SK-N-SH (cell line): ENCODE data around the gene PANK3. TPM values are rescaled to one million over a fixed set of nuclear protein-coding genes. Genes with fewer than 3 reads are reported as not detected.

Experiments
- CTCF ChIA-PET: fragments of 300-600, 350-600 bp; formaldehyde crosslinking; extraction: SDS; loops from one replicate; lab custom pipeline; 2021; lab: Yijun Ruan, JAX
- POLR2A ChIA-PET: fragments of 350-600 bp; sonication (Branson Sonifier 250); formaldehyde crosslinking; extraction: SDS; loops from one replicate; lab custom pipeline; 2020; ENCODE audit warnings: antibody characterized with exemption, inconsistent platforms; lab: Yijun Ruan, JAX
- DNase-seq: peaks from one replicate; pipeline ENCODE4 v3.0.0; 2012
- H2AFZ ChIP-seq: fragments of 200-600 bp; sonication (generic); 2 replicates; pipeline ENCODE4 v1.8.1; 2016; ENCODE audit warnings: antibody characterized with exemption, mild to moderate bottlenecking, low read depth
- H3F3A ChIP-seq: fragments of 200-600 bp; sonication (generic); replicated peaks from 2 replicates; pipeline ENCODE3; 2016; ENCODE audit warnings: antibody characterized with exemption, mild to moderate bottlenecking; ENCODE audit not compliant: insufficient read depth
- H3K27ac ChIP-seq, 2 experiments: fragments of 200-500 bp in 1 of 2; fragments of 200-600 bp in 1 of 2; sonication (Bioruptor generic) in 1 of 2; sonication (generic), shearing (Covaris generic) in 1 of 2; 2 replicates each; pipeline versions ENCODE4 v1.5.1 to v1.6.1; 2014 to 2016; ENCODE audit warnings: low read depth in 2 of 2, inconsistent platforms in 1 of 2, low read length in 1 of 2, mild to moderate bottlenecking in 1 of 2, mixed read lengths in 1 of 2
- H3K27me3 ChIP-seq: fragments of 200-600 bp; sonication (generic), shearing (Covaris generic); 2 replicates; pipeline ENCODE4 v1.6.1; 2016; ENCODE audit warnings: mixed run types; ENCODE audit not compliant: insufficient read depth
- H3K36me3 ChIP-seq, 2 experiments: fragments of 200-500 bp in 1 of 2; fragments of 200-600 bp in 1 of 2; sonication (Bioruptor generic) in 1 of 2; sonication (generic) in 1 of 2; replicated peaks in 1 of 2; 2 replicates each; pipeline versions ENCODE3 to v1.5.1; 2014 to 2016; ENCODE audit warnings: low read length in 1 of 2, mild to moderate bottlenecking in 1 of 2; ENCODE audit not compliant: insufficient read depth in 2 of 2, control insufficient read depth in 1 of 2
- H3K4me1 ChIP-seq, 2 experiments: fragments of 200-500 bp in 1 of 2; fragments of 200-600 bp in 1 of 2; sonication (Bioruptor generic) in 1 of 2; sonication (generic), shearing (Covaris generic) in 1 of 2; 2 replicates each; pipeline versions ENCODE4 v1.5.1 to v1.6.1; 2014 to 2016; ENCODE audit warnings: low read depth in 1 of 2, low read length in 1 of 2, mixed run types in 1 of 2; ENCODE audit not compliant: insufficient read depth in 2 of 2, control insufficient read depth in 1 of 2
- H3K4me2 ChIP-seq: fragments of 200-600 bp; sonication (generic), shearing (Covaris generic); 2 replicates; pipeline ENCODE4 v1.6.1; 2017; ENCODE audit warnings: mixed run types
- H3K4me3 ChIP-seq, 2 experiments: fragments of 200-500 bp in 1 of 2; fragments of 200-600 bp in 1 of 2; sonication (Bioruptor generic) in 1 of 2; sonication (generic), shearing (Covaris generic) in 1 of 2; 2 replicates each; pipeline versions ENCODE4 v1.5.1 to v1.8.1; 2014 to 2016; ENCODE audit warnings: low read depth in 2 of 2, inconsistent platforms in 1 of 2, low read length in 1 of 2, mild to moderate bottlenecking in 1 of 2, mixed read lengths in 1 of 2, moderate library complexity in 1 of 2
- H3K79me2 ChIP-seq: fragments of 200-600 bp; sonication (generic); 2 replicates; pipeline ENCODE4 v1.8.1; 2017; ENCODE audit warnings: mild to moderate bottlenecking; ENCODE audit not compliant: insufficient read depth
- H3K9ac ChIP-seq: fragments of 200-600 bp; sonication (generic); 2 replicates; pipeline ENCODE4 v1.6.1; 2017; ENCODE audit warnings: mixed run types
- H3K9me2 ChIP-seq: fragments of 200-600 bp; sonication (generic); 2 replicates; pipeline ENCODE4 v1.6.1; 2017; ENCODE audit warnings: mixed run types
- H3K9me3 ChIP-seq: fragments of 200-600 bp; sonication (generic); 2 replicates; pipeline ENCODE4 v1.6.1; 2017; ENCODE audit warnings: mixed run types, mild to moderate bottlenecking, moderate library complexity
- H4K20me1 ChIP-seq: fragments of 200-600 bp; sonication (generic); 2 replicates; pipeline ENCODE4 v1.6.1; 2017; ENCODE audit warnings: mild to moderate bottlenecking, mixed run types; ENCODE audit not compliant: insufficient read depth
- CHD2 ChIP-seq: fragments of 150-350 bp; IDR thresholded peaks from 2 replicates; pipeline ENCODE4 v1.6.1; 2018; ENCODE audit warnings: low read length; ENCODE audit not compliant: partially characterized antibody
- ELF1 ChIP-seq: IDR thresholded peaks from 2 replicates; pipeline ENCODE4 v1.4.0; 2012
- EZH2phosphoT487 ChIP-seq: fragments of 200-600 bp; sonication (generic); IDR thresholded peaks from 2 replicates; pipeline ENCODE4 v1.6.1; 2017; ENCODE audit warnings: low read depth, mixed run types, mild to moderate bottlenecking, antibody characterized with exemption, moderate library complexity, borderline replicate concordance
- FOSL2 ChIP-seq: IDR thresholded peaks from 2 replicates; pipeline ENCODE4 v1.4.0; 2012; ENCODE audit warnings: low read depth, mild to moderate bottlenecking, moderate library complexity, borderline replicate concordance
- FOXJ3 ChIP-seq: sonication (generic); formaldehyde crosslinking; IDR thresholded peaks from 2 replicates; pipeline ENCODE4 v1.5.1; 2020; ENCODE audit warnings: mild to moderate bottlenecking, missing genetic modification reagents
- FOXM1 ChIP-seq: IDR thresholded peaks from 2 replicates; pipeline ENCODE4 v1.4.0; 2012; ENCODE audit warnings: low read depth, mild to moderate bottlenecking
- GABPA ChIP-seq: IDR thresholded peaks from 2 replicates; pipeline ENCODE4 v1.4.0; 2012; ENCODE audit warnings: low read depth, mild to moderate bottlenecking
- GATA2 ChIP-seq: sonication (generic); formaldehyde crosslinking; IDR thresholded peaks from 2 replicates; pipeline ENCODE4 v1.5.0; 2020; ENCODE audit warnings: mild to moderate bottlenecking, missing genetic modification reagents
- NRF1 ChIP-seq: IDR thresholded peaks from 2 replicates; pipeline ENCODE4 v1.6.1; 2012; ENCODE audit warnings: low read depth, mild to moderate bottlenecking, low read length
- RAD21 ChIP-seq: IDR thresholded peaks from 2 replicates; pipeline ENCODE4 v1.6.1; 2012; ENCODE audit warnings: mild to moderate bottlenecking, low read length
- SIN3A ChIP-seq: IDR thresholded peaks from 2 replicates; pipeline ENCODE4 v1.6.1; 2012; ENCODE audit warnings: low read depth, mild to moderate bottlenecking, low read length, moderate library complexity, borderline replicate concordance
- SMC3 ChIP-seq: IDR thresholded peaks from 2 replicates; pipeline ENCODE4 v1.6.1; 2012; ENCODE audit warnings: low read depth, low read length, improper control_type of control experiment
- TCF12 ChIP-seq: IDR thresholded peaks from 2 replicates; pipeline ENCODE4 v1.4.0; 2012
- polyA plus RNA-seq, 3 experiments: library from polyadenylated mRNA; depleted of rRNA; stranded (reverse); fragments of >200 nt; gene quantifications; 2 replicates each; pipeline ENCODE4 v1.2.3, GENCODE V29; 2012
- TF ChIP-seq, protein P1 (sequence below): IDR thresholded peaks from 2 replicates; pipeline ENCODE4 v1.4.0; 2012; ENCODE audit warnings: low read depth, borderline replicate concordance
- TF ChIP-seq, protein P2 (sequence below): fragments of 150-350 bp; IDR thresholded peaks from 2 replicates; pipeline ENCODE4 v1.6.1; 2016; ENCODE audit warnings: mild to moderate bottlenecking, low read depth, low read length

Gene PANK3
- polyA plus RNA-seq, 1 of the 3 experiments (the other 2 are of a cell fraction) = 6.1 TPM

DNA sequence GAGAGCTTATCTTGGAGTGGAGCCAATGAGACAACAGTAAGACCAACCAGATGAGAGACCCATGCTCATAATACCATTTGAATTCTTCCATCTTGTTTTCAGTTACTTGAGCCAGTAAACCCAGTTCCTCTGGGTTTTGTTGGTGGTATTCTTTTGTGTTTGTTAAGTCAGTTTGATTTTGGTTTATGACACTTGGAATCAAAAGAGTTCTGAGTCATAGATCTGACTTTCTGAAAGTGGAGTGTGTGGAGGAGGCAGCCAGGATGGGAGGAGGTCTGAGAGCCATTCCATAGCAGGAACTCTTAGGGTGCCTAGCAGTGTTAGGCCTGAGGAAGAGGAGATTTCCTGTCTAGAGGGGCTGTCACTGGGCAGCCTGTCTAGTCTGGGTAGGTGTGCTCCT is 24.6 kb upstream of the PANK3 start:
- ChIA-PET POLR2A (interaction anchor here (1.9 kb wide), 1 partner anchor 24 kb away, joined by 5 read pairs; the partner anchor contains the start of gene PANK3), CTCF (no interaction called here)
- Histone ChIP-seq H3K9me3 (no peaks in the 10 kb centered on the region), H3K4me1 (peaks cover 0 to 23% of the 10 kb centered on the region in 2 experiments; a peak in 2 of 4 replicates), H2AFZ (no peak overlapping the region), H3K27ac (no peak overlapping the region), H3F3A (no peaks in the 10 kb centered on the region), H3K9me2 (no peaks in the 10 kb centered on the region), H3K4me2 (no peak overlapping the region), H3K27me3 (no peaks in the 10 kb centered on the region), H3K79me2 (no peaks in the 10 kb centered on the region), H3K4me3 (no peak overlapping the region), H4K20me1 (no peaks in the 10 kb centered on the region), H3K36me3 (no peaks in the 10 kb centered on the region), H3K9ac (no peak overlapping the region)
- no peak for DNase-seq
- no peak for TF ChIP-seq GATA2 (CRISPR knock-in tag)
- no peak for TF ChIP-seq EZH2phosphoT487
- no peak for TF ChIP-seq FOXM1
- no peak for TF ChIP-seq SMC3
- TF ChIP-seq, protein P1, sequence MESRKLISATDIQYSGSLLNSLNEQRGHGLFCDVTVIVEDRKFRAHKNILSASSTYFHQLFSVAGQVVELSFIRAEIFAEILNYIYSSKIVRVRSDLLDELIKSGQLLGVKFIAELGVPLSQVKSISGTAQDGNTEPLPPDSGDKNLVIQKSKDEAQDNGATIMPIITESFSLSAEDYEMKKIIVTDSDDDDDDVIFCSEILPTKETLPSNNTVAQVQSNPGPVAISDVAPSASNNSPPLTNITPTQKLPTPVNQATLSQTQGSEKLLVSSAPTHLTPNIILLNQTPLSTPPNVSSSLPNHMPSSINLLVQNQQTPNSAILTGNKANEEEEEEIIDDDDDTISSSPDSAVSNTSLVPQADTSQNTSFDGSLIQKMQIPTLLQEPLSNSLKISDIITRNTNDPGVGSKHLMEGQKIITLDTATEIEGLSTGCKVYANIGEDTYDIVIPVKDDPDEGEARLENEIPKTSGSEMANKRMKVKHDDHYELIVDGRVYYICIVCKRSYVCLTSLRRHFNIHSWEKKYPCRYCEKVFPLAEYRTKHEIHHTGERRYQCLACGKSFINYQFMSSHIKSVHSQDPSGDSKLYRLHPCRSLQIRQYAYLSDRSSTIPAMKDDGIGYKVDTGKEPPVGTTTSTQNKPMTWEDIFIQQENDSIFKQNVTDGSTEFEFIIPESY = no peak
- no peak for TF ChIP-seq FOXJ3 (CRISPR knock-in tag)
- TF ChIP-seq RAD21 = no peak
- TF ChIP-seq SIN3A = no peak
- no peak for TF ChIP-seq NRF1
- no peak for TF ChIP-seq ELF1
- TF ChIP-seq, protein P2, sequence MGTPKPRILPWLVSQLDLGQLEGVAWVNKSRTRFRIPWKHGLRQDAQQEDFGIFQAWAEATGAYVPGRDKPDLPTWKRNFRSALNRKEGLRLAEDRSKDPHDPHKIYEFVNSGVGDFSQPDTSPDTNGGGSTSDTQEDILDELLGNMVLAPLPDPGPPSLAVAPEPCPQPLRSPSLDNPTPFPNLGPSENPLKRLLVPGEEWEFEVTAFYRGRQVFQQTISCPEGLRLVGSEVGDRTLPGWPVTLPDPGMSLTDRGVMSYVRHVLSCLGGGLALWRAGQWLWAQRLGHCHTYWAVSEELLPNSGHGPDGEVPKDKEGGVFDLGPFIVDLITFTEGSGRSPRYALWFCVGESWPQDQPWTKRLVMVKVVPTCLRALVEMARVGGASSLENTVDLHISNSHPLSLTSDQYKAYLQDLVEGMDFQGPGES = no peak
- TF ChIP-seq GABPA = no peak
- no peak for TF ChIP-seq TCF12
- TF ChIP-seq FOSL2 = no peak

DNA sequence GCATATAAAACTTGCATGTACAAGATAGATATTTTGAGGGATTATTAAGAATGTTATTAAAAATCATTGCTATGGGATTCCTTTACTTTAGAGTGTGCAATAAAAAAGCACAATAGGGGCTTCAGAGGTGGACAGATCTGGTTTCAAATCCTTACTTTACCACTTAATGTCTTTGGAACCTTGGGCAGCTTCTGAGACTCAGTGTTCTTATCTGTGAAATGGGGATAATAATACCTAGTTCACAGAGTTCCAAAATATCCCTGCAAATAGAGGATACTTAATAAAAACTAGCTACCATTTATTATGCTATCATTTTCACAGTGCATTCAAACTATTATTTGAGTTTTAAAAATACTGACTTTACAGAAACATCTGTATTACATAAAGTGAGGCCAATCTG is 23.3 kb upstream of the PANK3 start:
- no peaks in the 10 kb centered on the region for H3K9me2 ChIP-seq
- DNase-seq = no peak
- no peaks in the 10 kb centered on the region for H3K27me3 ChIP-seq
- H3K4me1 ChIP-seq = peaks cover 0 to 23% of the 10 kb centered on the region in 2 experiments; a peak in 2 of 4 replicates
- H3K79me2 ChIP-seq = no peaks in the 10 kb centered on the region
- CTCF ChIA-PET = interaction anchor here (2.1 kb wide), 1 partner anchor 17 kb away, joined by 5 read pairs; no protein-coding TSS in a partner anchor
- no peaks in the 10 kb centered on the region for H3K36me3 ChIP-seq
- no peaks in the 10 kb centered on the region for H4K20me1 ChIP-seq
- no peak overlapping the region for H3K27ac ChIP-seq
- TF ChIP-seq CHD2 = no peak
- TF ChIP-seq, all 33 proteins: peak for 0
- Histone ChIP-seq H2AFZ (no peak overlapping the region), H3F3A (no peaks in the 10 kb centered on the region), H3K9me3 (no peaks in the 10 kb centered on the region), H3K4me2 (no peak overlapping the region), H3K4me3 (no peak overlapping the region), H3K9ac (no peak overlapping the region)
- POLR2A ChIA-PET = interaction anchor here (1.9 kb wide), 1 partner anchor 23 kb away, joined by 5 read pairs; the partner anchor contains the start of gene PANK3
